CD4-positive, alpha-beta T cell treated with Interleukin-17A for 1 hour (primary cell): ENCODE results near the gene PCCB.
"Not testable (repeated sequence)": the region's sequence is repeated elsewhere in the genome, so short reads cannot be mapped to it uniquely, and the experiment has no call there.

ENCODE experiments used
- DNase-seq: peaks from one replicate; pipeline ENCODE4 v3.0.0-alpha.2; 2020

PCCB gene

GRCh38 chr3:136250059-136250902, at the start of gene PCCB:
Gene PCCB, plus strand, starts transcription at chr3:136250340. Its CDS starts 36 bp downstream, at chr3:136250376.
- peak; percentile 94 for DNase-seq

GRCh38 chr3:136207489-136208115, 42.5 kb upstream of the PCCB start:
- DNase-seq, result no peak

DNA sequence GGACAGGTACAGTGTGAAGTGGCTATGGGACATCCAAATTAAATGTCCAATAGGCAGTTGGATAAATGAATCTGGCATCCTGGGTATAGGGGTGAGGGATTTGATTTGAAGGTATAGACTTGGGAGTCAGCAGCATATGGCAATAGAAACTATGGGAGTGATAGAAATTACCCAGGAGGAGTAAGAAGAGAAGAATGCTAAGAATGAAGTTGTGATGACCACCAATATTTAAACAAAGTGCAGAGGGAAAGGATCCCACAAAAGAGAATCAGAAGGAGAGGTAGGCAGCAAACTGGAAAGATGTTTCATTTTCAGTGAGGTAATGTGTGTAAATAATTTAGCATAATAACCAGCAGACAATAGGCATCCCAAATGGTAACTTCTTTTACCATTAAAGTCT, 40.2 kb upstream of the PCCB start:
- no peak for DNase-seq

DNA sequence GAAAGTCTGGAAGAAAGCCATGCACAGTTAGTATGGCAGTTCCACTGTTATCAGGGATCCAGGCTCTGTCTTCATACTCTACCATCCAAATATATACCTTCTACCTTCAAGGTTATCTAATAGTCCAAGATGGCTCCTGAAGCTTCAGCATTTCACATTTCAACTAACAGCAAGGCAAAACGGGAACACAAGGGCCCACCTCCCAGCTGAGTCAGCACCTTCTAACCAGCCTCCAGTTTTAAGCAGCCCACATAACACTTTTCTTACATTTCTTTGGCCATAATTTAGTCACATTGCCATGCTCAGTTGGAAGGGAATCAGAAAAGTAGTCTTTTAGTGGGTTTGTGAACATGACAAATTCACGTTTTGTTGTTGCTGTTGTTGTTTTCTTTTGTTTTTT, 38.6 kb upstream of the PCCB start:
- DNase-seq, result no peak

GRCh38 chr3:136222746-136223145, 27.4 kb upstream of the PCCB start:
- DNase-seq, result not testable (repeated sequence)

DNA sequence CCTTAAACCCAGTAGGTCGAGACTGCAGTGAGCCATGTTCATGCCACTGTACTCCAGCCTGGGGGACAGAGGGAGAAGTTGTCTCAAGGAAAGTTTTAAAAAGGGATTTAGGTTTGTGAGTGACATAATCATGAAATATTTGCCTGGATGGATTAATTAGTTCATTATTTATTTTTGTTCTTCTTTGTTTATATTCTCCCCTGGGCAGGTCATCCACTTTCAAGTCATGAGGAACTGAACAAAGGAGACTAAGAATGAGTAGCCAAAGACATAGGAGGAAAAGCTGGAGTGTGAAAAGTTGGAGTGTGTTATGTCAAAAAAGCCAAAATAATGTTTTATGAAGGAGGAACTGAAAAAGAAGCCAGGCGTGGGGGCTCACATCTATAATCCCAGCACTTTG, 17.7 kb upstream of the PCCB start:
- DNase-seq, result no peak

- DNase-seq, result no peak
Measured at GRCh38 chr3:136235545-136235944, 14.6 kb upstream of the PCCB start.

GRCh38 chr3:136236109-136236508, 14.0 kb upstream of the PCCB start:
- no peak for DNase-seq

- DNase-seq, result no peak
Measured at GRCh38 chr3:136237103-136237502, 13.0 kb upstream of the PCCB start.

- DNase-seq, result no peak
Measured at GRCh38 chr3:136237961-136238649, 12.0 kb upstream of the PCCB start.

DNA sequence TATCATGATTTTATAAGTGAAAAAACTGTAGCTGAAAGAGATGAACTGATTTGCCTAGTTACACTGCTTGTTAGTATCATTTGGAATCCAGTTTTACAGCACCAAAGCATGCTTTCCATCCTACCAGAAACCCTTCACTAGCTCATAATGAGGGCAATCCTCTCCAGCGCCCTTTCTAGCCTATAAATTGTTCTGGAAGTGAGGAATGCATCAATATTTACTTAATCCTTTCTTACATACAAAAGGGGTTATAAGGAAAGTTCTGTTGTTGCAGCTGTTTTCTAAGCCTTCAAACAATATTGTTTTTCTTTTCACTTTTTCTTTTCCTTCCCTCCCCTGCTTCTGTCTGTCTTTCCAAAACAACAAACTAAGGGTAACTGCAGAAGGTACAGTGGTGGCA, 11.0 kb upstream of the PCCB start:
- no peak for DNase-seq

- no peak for DNase-seq
Measured at GRCh38 chr3:136245691-136246090, 4.4 kb upstream of the PCCB start.

DNA sequence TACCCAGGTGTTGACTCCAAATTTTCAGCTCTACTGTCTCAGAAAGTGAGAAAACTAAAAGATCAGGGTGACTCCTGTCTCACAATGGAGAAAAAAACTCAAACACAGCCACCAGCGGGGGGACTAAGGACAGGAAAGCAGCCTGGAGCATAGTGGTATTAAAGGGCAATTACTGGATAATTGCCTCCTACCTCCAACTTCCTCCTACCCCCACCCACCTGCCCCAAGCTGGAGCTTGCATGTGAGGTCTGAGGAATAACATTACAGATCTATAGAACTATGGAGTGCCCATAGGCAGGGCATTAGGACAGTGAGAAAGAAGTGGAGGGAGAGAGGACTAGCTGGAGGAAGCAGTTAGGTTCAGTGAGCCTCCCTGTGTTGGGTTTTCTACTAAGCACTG, 2.7 kb upstream of the PCCB start:
- DNase-seq, result no peak

DNA sequence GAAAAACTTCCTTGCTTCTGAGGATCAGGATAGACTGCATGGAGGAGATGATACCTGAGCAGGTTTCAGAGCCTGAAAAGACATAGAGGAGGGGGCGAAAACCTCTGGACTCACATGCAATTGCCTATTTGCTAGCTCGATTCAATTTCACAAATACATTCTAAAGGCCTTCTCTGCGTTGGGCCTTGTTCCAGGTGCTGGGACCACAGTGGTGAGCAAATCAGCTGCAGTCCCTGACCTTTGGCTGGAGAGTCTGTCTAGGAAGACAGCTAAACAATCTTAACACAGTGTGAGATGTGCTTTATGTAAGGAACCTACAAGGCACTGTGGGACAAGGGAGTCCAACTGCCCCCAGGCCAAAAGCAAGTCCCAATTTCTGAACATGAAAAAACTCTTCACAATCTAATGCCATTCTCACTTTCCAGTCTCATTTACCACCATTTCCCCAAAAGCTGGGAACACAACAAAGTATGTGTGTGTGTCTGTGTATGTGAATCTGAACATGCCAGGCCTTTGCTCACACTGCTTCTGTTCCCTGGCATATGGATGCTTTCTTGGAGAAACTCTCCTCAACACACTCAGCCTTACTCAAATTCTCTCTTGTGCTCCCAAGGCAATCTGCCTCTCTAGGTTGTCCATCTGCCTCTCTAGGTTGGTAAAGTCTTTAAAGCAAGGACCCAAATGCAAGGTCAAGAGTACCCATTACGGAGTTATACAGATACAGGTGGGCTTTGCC, 2.1 kb upstream of the PCCB start:
- DNase-seq, result no peak

GRCh38 chr3:136249091-136249490, 1.0 kb upstream of the PCCB start:
- no peak for DNase-seq

DNA sequence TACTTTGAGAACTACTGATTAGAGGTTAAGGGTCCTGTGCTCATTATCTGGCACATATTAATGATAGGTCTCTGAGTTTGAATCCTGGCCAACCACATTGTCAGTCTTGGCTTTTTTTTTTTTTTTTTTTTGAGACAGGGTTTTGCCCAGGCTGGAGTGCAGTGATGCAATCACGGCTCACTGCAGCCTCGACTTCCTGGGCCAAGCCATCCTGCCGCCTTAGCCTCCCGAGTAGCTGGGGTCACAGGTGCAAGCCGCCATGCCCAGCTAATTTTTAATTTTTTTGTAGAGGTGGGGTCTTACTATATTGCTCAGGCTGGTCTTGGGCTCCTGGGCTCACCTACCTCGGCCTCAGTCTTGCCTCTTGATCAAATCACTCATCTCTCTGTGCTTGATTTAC, 547 bp upstream of the PCCB start:
- no peak for DNase-seq

DNA sequence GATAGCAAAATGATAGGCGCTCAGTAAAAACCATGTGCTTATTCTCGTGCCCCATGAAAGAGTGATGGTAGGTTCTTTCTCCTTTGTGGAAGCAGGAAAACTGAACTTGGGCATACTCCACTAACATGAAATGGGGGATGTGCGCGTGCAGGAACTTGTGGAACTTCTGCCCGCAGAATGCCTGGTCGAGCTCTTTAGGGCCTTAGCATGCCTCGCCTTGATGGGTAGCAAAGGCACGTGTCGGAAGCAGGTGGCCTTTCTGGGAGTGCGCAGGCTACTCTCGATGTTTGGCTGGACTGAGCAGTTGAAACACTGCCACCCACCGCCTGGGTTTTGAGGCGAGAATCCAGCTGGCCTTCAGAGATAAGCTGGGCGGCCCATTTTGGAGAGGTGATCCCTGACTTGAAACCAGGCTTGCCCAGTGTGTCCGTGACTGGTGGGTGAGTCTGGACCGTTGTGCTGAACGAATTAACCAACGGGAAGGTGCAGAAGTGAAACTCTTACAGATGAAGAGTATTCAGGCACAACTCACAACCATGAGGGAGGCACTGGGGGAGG, 842 bp downstream of the PCCB start:
- DNase-seq, result no peak

DNA sequence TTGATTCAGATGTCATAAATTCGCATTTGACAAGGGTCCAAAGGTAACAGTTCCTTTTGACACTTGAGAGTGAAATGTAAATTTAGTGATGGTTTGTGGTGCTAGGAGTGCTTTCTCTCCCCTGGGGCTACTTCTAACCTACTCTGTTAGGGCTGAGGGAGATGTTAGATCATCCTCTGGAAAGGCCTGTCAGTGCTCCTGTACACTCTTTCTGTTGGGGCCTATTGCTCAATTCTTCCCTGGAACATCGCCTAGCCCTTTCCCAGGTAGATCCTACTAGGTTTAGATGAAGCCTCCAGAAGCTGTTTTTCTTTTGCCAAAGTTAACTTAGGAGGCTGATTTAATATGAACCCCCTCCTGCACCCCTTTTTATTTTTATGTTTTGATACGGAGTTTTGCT, 1.4 kb downstream of the PCCB start:
- DNase-seq, result no peak

DNA sequence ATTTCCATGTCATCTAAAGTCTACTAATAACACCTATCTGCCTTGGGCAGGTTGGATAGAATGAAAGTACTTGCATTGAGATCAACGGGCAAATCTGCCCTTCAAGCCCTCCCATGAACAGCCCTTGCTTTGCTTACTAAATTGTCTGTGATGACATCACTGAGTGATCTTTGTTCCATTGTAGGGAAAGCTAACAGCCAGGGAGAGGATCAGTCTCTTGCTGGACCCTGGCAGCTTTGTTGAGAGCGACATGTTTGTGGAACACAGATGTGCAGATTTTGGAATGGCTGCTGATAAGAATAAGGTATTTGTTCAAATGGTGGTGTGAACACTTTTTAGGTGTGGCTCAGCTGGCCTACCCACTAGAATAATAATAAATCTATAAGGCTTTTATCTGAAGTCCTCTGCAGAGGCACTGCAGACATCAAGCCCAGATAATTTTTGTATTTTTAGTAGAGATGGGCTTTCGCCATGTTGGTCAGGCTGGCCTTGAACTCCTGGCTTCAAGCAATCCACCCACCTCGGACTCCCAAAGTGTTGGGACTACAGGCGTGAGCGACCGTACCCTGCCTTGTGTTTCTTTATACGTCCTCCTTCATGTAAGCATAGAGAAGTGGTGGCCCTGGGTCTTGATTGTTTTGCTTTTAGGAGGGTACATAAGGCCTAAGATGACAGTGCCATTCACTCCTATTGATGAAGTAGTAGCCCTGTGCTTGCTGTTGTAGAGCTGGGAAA, 5.7 kb downstream of the PCCB start:
- no peak for DNase-seq

- DNase-seq, result no peak
Measured at GRCh38 chr3:136258199-136258598, 8.1 kb downstream of the PCCB start.

DNA sequence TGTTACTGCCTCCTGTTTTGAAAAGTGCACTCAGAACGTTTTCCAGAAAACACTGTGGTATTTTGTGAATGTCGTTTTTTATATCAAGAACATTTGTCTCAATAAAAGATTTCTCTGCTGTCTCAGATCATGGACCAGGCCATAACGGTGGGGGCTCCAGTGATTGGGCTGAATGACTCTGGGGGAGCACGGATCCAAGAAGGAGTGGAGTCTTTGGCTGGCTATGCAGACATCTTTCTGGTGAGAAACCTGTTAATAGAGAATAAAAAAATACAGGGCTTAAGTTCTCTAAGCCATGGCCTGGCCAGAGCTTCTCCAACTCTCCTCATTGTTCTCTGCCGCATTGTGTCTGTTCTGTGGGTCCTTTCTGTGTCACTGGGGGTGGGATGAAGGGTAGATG, 11.7 kb downstream of the PCCB start:
- DNase-seq, result no peak

DNA sequence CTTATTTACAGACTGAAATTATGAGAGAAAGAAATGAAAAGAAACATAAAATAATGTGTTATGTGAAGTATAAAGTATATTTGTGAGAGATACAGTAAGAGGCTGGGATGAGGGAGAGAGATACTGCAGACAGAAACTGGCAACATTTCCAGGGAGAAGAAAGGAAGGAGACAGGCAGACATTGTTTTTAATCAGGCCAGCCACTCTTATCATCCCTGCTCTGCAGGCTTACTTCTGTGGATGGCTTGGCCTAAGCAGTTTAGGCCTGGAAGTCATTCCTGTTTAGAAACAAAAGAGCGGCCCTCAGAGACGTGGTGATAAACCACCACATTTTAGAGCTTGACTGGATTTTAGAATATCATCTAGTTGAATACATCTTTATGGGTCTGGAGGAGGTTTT, 12.4 kb downstream of the PCCB start:
- DNase-seq, result no peak
